AG09319 (cell line): ENCODE measurements around the gene KRTAP10-6.

ENCODE experiments used
- DNase-seq: peaks from one replicate; pipeline ENCODE4 v3.0.0-alpha.2; 2010; ENCODE audit warnings: low read depth; ENCODE audit errors: extremely low read depth
- TF ChIP-seq, protein P1 (sequence below): IDR thresholded peaks from 2 replicates; pipeline ENCODE4 v1.5.1; 2011; ENCODE audit warnings: low read depth, mild to moderate bottlenecking, inconsistent platforms, low read length, moderate library complexity

KRTAP10-6 gene

DNA sequence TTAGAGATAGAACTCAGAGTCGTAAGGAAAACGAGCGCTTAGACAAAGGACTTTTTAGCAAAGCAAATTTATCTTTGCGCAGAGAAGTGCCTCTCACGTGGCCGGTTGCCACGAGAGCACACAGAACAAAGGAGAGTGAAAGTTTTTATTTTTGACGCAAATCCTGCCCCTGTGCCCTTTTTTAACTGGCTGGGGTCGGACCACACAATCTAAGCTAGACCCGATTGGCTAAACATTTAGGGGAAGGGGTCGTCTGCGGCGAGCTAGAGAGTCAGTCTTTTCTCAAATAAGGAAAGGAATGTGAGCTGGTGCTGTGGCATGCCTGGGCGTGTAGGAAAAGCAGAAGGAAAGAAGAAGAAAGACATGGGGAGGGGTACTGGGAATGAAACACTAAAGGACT, 43.4 kb downstream of the KRTAP10-6 start:
- TF ChIP-seq, protein P1, sequence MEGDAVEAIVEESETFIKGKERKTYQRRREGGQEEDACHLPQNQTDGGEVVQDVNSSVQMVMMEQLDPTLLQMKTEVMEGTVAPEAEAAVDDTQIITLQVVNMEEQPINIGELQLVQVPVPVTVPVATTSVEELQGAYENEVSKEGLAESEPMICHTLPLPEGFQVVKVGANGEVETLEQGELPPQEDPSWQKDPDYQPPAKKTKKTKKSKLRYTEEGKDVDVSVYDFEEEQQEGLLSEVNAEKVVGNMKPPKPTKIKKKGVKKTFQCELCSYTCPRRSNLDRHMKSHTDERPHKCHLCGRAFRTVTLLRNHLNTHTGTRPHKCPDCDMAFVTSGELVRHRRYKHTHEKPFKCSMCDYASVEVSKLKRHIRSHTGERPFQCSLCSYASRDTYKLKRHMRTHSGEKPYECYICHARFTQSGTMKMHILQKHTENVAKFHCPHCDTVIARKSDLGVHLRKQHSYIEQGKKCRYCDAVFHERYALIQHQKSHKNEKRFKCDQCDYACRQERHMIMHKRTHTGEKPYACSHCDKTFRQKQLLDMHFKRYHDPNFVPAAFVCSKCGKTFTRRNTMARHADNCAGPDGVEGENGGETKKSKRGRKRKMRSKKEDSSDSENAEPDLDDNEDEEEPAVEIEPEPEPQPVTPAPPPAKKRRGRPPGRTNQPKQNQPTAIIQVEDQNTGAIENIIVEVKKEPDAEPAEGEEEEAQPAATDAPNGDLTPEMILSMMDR = no peak
- no peak for DNase-seq

DNA sequence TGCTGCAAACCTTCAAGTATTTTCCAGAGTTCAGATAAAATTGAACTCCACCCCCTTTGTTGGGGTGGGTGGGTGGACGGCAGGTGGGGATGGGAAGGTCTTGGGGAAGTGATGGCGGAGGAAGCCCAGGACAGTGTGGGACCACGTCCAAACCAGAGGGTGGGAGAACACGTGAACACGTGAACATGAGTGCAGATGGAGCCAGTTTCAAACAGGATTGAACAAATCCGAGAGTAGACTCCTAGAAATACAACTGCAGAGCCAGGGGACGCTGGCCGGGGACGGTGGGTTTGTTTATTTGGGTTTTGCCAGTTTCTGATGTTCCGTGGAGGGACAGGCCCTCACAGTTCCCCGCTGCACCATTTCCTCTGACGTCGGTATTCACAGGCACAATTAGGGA, 43.9 kb downstream of the KRTAP10-6 start:
- DNase-seq = no peak
- TF ChIP-seq, protein P1 = no peak

DNA sequence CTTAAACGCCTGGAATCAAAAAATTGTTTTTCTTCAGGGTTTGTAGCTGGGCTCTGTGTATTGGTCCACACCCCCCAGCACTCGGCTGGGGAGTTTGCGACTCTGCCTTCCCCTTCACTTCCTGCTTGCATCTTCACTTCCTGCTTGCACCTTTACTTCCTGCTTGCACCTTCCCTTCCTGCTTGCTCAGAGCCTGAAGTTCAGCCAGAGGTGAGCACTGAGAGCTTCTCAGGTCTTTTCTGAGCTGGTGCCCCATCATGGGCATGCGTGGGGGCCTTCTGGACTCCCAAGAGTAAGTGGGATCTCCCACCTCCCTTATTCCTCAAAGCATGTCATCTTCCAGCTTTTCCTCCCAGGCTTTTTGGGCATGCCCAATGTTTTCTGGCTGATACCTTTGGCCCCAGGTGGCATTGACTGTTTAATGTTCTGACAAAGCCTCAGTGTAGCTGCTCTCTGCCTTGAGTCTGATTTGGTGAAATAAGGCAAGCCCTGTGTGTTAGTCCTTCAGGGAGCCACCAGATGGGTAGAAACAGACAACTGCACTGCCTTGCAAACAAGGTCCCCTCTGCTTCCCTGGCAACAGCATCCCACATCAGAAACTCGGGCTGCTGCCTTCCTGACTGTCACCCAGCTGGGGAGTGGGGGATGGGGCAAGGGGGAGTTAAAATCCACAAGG, 44.5 kb downstream of the KRTAP10-6 start:
- DNase-seq = no peak
- TF ChIP-seq, protein P1 = no peak

DNA sequence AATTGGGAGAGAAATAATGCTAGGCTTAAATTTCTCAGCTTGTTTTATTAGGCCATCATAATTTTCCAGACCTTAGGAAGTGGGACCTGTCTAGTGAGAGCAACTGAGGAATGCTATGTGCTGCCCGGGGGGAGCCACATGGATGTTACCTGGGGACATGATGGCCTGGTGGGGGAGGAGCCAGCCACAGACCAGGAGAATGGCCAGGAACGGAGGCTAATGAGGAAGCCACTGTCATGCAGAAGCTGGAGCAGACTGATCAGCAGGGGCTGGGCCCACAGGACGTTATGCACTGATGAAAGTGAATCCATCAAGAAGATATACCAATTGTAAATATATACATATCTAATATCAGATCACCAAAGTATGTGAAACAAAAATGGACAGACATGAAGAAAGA, 47.7 kb downstream of the KRTAP10-6 start:
- no peak for DNase-seq
- TF ChIP-seq, protein P1 = no peak

DNA sequence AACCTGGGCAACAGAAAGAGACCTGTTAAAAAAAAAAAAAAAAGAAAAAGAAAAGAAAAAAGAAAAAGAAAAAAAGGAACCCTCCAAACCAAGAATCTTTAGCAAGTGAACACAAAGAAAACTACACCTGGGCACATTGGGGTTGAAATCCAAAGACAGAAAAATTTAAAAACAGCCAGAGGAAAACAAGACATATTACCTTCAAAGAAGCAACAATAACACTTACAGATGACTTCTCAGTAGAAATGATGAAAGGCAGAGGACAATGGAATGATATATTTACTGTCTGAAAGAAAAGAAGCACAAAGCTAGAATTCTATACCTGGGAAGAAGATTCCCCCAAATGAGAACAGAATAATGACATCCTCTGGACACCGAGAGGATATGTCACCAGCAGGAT, 49.6 kb downstream of the KRTAP10-6 start:
- TF ChIP-seq, protein P1 = no peak
- no peak for DNase-seq
